Measurements from ENCODE around the gene ZNF74.
"Not testable (repeated sequence)": the region's sequence is repeated elsewhere in the genome, so short reads cannot be mapped to it uniquely, and the experiment has no call there.

ZNF74 gene

GRCh38 chr22:20376983-20377382, 17.0 kb upstream of the ZNF74 start:
- not testable (repeated sequence) for DNase-seq

- DNase-seq = no peak
Measured at GRCh38 chr22:20378110-20378509, 15.8 kb upstream of the ZNF74 start.

DNA sequence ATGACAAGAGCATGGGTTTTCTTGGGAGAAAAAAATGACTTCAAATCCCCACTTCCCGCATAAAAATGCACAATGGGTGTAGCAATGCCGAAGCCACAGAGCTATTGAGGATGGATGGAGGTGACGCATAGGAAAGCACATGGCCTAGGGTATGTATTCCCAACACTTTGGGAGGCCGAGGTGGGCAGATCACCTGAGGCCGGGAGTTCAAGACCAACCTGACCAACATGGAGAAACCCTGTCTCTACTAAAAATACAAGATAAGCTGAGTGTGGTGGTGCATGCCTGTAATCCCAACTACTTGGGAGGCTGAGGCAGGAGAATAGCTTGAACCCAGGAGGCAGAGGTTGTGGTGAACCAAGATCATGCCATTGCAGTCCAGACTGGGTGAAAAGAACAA, 15.3 kb upstream of the ZNF74 start:
- DNase-seq = not testable (repeated sequence)

DNA sequence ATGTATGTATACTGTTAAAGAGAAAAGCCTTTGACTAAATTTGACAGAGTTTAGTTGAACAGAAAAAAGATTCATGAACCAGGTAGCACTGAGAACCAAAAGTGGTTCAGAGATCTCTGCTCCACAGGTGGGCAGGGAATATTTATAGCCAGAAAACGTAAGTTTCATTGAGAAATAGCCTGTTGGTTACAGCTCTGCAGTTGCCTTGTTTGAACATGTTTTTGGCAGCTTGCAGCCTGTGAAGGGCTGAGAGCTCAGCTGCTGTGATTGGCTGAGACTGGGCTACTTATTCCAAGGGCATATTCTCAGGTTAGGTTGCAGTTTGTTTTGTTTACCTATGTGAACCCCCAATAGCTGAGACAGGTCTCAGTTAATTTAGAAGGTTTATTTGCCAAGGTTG, 13.5 kb upstream of the ZNF74 start:
- no peak for DNase-seq

GRCh38 chr22:20383538-20383937, 10.4 kb upstream of the ZNF74 start:
- no peak for DNase-seq

DNA sequence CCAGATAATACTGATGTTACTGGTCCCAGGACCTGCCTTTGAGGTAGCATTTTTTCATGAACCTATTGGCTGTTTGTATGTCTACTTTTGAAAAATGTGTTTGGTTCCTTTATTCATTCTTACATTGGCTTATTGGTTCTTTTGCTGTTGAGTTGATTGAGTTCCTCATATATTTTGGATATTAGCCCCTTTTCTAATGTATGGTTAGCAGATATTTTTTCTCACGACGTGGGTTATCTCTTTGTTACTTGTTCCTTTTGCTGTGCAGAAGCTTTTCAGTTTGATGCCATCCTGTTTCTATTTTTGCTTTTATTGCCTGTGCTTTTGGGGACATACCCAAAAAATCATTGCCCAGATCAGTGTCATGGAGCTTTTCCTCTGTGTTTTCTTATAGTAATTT, 9.8 kb upstream of the ZNF74 start:
- no peak for DNase-seq

GRCh38 chr22:20384865-20385264, 9.1 kb upstream of the ZNF74 start:
- no peak for DNase-seq

DNA sequence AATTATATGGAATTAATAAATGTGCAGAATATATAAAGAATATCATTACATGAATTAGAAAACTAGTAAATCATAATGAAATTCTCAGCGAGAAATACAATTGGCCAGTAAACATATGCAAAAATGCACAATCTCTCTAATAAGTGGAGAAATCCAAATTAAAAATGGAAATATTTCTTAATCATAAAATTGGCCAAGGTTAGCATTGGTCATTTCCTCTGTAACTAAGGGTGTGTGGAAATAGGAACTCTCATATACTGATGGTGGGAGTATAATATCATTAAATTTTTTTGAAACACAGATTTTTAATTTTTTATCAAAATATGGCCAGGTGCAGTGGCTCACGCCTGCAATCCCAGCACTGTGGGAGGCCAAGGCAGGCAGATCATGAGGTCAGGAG, 7.6 kb upstream of the ZNF74 start:
- no peak for DNase-seq

GRCh38 chr22:20386972-20387371, 7.0 kb upstream of the ZNF74 start:
- DNase-seq = no peak

GRCh38 chr22:20388200-20388599, 5.8 kb upstream of the ZNF74 start:
- no peak for DNase-seq

DNA sequence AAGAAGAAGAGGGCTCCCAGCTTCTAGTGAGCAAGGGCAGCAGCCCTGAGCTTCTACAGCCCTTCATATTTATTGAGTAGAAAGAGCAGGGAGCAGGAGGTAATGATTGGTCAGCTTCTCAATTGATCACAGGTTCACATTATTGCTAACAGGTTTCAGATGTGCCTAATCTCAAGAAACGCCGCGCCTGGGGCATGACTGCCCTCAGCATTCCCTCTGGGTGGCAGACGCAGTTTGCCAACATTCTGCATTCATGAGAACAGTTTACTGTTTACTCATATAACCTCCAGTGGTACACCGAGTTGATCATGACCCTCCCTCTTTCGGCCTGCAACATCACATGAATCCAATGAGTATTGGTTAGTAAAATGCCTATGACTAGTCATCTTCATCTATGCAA, 4.7 kb upstream of the ZNF74 start:
- no peak for DNase-seq

- DNase-seq = no peak
Measured at GRCh38 chr22:20390394-20390907, 3.5 kb upstream of the ZNF74 start.

DNA sequence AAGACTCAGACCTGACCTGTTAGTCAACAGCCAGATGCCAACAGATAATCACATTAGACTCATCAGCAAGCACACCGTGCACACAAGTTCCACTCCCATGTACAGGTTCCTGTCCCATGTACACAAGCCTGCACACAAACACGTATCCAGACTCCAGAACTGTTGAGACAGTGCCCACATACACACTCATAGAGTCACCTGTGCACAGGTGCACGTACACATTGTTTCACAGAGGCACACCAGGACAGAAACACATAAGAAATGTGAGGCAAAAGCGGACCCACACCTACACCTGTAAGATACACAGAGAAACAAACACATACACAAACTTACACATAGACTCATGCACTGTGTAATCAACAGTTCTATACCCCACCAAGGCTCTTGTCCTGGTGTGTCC, 2.7 kb upstream of the ZNF74 start:
- DNase-seq = no peak

- not testable (repeated sequence) for DNase-seq
Measured at GRCh38 chr22:20392365-20392881, 1.5 kb upstream of the ZNF74 start.

DNA sequence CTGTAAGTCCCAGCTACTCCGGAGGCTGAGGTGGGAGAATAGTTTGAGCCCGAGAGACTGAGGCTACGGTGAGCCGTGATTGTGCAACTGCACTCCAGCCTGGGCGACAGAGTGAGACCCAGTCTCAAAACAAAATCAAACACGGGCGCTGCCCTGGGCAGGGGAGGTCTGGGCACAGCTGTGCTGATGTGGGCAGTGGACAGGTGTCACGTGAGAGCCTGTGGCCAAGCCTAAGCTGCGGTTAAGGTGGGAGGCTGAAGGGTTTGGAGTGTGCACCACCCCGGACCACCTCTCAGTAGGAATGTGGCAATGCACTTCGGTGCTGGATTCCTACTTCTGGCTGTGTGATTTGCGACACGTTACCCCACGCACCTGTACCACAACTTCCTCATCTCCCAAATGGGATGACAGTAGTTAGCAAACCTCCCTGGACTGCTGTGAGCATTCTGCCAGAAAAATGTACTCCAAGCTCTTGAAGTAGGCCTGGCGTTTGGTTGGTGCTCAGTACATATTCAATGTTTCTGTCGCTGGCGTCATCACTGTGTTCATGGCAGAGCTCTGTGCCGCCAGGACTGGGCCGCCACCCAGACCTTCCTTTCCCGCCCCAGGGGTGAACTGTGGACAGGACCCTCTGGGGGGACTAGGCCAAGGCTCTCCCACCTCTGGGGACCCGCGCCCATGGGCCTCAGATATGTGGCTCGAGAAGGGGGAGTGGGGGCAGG, 807 bp upstream of the ZNF74 start:
- DNase-seq = no peak

DNA sequence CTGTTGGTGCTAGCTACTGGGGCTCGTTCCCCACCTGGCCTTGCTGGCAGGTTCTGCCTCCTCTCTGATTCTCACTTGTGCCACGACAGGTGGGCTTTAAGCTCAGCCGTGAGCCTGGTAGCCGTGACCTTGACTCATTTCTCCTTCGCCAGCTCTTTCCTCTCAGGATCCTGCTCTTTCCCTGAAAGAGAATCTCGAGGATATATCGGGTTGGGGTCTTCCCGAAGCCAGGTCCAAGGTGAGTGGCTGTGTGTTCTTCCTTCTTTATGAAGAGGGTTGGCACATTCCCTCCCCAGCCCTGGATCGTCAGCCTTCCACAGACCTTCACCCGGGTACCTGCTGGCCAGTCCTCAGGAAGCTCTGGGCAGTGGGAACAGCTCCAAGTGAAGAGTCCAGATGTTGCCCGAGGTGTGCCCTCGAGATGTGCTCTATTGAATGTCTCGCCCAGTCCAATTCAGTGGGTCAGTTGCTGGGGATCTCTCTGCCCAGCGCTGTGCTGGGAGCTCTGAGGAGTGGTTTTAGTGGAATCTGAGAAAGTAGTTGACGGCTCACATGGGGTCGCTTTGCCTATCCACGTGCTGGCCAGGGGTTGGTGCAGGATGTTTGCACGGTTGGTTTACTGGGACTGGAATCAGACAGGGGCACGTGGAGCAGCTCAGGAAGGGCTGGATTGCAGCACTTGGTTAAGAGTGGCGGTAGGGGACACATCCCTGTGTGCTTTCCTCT, 1.4 kb downstream of the ZNF74 start:
- DNase-seq = no peak

- DNase-seq = no peak
Measured at GRCh38 chr22:20395907-20396287, 1.9 kb downstream of the ZNF74 start.

DNA sequence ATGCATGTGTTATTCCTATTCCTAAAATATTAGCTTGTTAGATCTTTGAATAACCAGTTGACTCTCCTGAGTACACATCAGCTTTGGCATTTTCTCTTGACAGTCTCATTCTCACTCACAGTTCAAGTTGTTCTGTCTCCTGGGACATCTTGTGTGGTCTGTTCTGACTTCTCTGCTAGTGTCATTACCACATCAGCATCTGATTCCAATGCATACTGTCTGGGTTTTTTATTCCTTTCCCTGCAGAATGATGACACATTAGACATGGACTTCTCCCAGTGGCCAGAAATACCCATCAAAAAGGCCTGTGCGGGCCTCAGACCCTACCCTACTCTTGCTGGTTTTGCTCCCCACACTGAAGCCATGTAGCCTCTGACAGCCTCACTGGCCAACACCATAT, 2.7 kb downstream of the ZNF74 start:
- DNase-seq = no peak

DNA sequence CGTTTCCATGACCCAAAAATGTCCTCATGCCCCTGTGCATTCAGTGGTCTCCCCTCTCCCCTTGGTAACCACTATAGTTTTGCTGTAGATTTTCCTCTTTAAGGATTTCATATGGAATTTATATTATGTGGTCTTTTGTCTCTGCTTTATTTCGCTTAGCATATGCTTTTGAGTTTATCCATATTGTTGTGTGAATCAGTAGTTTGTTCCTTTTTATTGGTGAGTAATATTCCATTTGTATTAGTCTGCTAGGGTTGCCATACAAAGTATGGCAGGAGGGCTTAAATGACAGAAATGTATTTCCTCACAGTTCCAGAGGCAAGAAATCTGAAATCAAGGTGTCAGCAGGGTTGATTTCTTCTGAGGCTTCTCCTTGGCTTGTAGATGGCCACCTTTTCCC, 3.5 kb downstream of the ZNF74 start:
- no peak for DNase-seq

- DNase-seq = no peak
Measured at GRCh38 chr22:20398420-20398819, 4.5 kb downstream of the ZNF74 start.

GRCh38 chr22:20399866-20400605, 6.1 kb downstream of the ZNF74 start:
- DNase-seq = no peak

- no peak for DNase-seq
Measured at GRCh38 chr22:20400606-20401375, 6.8 kb downstream of the ZNF74 start.
